GM21717 (cell line): Measurements from ENCODE around the gene HOXD11.

Experiments used
- ATAC-seq: cut with Tn5 transposase; IDR thresholded peaks from one replicate; pipeline ENCODE4 v1.9.1; 2021; ENCODE audit warnings: mild to moderate bottlenecking, moderate library complexity; ENCODE audit not compliant: unreplicated experiment

HOXD11 gene

DNA sequence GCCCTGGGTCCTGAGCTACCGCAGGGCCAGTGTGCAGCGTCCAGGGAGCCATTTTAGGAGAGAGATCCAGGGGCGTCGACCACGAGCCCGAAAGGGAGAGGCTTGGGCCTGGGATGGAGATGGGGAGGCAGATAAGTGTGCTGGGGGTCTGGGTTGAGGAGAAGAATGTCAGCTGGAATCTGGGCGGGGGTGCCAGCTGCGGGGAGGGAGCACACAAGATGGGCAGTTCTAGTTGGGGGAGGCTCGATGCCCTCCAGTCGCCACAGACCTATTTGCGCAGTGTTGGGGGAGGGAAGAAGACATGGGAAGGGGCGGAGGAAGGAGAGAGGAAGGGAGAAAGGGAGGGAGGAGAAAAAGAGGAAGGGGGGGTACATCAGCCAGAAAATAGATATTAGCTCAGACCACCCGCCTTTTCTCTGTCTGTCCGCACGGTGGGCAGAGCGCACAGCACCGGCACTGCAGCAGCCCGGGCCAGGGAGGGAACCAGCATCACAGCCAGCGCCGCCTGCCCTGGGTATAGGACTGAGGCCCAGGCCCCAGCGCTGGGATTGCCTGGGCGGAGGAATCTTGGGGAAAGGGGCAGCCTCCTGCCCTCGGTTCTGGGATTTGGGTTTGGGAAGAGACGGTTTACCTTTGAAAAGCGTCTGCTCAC lies 1.9 kb upstream of the HOXD11 start:
- ATAC-seq: no peak

DNA sequence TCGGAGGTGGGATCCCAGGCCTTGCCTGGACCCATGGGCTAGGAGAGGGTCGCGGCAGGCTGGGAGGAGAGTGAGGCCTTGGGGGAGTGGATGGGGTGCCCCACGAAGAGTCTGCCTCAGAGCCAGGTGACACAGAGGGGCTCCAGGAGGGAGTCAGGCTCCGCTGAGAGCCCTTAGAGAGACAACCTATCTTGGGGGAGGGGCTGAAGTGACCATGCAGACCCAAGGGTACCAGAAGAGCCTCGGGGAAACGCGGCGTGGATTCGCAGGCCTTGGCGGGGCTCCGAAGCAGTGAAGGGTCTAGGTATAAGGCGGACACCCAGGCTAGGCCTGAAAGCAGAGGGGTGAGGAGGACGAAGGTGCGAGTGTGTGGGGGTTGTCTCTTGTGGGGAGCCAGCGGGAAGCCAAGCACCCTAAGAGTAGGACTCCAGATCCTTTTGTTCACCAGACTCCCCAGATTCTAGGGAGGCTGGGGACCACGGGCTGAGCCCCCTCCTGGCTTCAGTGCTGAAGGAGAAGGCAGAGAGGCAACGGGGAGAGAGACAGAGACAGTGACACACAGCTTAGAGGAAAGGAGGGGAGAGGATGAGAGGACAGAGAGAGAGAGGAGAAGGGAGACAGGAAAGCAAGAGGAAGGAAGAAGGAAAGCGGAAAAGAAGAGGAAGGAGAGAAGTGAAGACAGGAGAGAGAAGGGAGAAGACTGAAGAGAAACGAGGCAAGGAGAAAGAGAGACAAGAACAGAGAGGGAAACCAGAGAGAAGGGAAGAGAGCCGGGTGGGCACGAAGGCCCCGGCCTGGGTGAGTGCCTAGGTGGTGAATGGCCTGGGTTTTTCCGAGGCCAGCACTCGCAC lies 1.1 kb upstream of the HOXD11 start:
- no peak for ATAC-seq

DNA sequence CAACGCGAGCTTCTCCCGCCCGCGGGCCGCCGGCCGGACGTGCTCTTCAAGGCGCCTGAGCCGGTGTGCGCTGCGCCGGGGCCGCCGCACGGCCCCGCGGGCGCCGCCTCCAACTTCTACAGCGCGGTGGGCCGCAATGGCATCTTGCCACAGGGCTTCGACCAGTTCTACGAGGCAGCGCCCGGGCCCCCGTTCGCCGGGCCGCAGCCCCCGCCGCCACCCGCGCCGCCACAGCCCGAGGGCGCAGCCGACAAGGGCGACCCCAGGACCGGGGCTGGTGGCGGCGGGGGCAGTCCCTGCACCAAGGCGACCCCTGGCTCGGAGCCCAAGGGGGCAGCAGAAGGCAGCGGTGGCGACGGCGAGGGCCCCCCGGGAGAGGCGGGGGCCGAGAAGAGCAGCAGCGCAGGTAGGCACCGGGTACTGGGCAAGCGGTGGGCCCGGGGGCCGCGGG lies 676 bp downstream of the HOXD11 start:
- ATAC-seq: no peak

DNA sequence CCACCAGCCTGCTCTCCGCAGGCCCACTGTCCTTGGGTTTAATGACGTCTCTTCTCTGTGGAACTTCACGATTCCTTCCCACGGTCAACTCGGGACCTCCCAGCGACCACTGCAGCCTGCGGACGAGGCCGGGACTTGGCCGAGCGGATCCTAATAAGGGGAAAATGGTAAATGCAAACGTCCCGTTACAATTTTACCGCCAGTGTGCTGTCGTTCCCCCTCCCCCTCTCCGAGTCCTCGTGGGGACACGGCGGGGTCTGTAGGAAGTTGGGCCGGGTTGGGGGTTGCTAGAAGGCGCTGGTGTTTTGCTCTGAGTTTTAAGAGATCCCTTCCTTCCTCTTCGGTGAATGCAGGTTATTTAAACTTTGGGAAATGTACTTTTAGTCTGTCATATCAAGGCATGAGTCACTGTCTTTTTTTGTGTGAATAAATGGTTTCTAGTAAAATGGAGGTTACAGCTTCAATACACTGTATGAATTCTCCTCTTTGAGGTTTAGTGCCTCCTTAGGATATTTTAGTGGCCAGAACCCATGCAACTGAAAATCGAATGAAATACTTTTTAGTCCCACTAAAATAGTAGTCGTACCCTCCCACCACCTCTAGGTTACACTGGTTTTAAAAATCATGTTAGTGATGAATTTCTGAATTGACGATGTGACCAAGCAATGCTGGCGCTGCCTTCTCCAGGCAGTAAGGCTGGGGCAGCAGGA lies 2.3 kb downstream of the HOXD11 start:
- ATAC-seq: no peak

DNA sequence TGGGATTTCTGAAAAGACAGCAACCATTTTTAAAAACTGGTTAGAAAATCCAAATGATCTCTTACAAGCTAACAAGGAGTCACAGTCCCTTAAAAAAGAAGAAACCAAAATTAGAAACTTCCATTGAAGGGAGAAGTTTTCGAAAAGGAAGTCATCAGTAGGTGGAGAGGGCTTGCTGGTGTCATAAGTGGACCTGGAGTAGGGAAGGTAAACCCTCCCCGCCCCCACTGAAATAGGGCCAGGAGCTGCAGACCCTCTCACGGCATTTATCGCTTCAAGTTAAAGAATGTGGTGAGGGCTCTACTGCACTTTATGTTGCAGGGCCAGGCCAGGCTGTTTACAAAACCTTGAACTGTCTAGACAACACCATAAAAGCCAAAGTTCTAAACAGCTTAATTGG lies 2.9 kb downstream of the HOXD11 start:
- ATAC-seq: no peak

DNA sequence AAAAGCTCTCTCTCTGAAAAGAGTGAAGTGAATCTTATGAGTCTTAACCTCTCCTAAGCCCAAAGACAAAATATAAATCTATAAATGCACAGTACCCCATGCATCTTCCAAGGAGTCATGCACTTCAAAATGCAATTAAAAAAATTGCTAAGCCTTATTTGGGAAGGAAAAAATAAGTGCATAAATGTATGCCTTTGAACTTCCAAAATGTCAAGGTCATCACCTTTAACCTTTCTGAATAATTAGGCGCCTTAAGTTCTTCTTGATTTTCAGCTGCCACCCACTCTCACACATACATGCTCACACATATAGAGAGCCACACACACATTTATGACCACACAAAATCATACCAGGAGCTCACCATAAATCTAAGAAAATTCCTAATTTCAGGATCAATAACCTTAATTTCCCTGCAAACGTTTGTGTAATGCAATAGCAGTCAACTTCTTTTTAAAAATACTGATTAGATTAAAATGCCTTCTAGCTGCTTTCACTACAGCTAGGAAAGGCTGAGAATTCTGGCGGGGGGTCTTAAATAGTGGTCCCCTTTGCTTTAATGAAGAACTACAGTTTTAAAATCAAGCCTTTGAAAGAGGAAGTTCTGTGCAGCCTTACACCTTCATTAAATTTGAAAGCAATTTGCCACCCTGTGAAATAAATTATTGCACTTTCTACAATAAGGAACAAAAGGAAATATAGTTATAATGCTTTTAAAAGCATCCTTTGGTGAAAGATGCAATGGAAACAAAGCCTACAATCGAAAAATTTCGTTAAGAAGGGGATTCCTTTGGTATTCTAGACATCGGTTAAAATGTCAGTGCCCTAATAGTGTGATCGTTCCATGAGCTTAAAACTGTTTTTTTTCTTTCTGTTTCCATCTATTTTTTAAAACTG lies 3.6 kb downstream of the HOXD11 start:
- no peak for ATAC-seq

DNA sequence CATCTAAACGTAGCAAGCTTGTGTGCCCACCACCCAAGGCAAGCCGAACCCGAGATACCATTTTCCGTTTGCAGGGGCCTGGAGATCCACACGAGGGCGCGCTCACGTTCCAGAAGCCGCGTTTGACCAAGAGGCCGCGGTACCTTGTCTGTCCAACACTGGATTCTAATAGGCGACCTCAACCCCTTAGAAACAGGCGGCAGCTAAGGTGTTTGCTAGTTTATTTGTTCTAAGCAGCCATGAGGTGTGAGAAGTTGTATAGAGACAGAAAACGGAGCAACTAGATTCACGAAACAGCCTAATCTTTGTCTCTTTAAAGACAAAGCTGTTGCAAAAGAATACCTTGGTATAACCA lies 4.2 kb downstream of the HOXD11 start:
- ATAC-seq: no peak

DNA sequence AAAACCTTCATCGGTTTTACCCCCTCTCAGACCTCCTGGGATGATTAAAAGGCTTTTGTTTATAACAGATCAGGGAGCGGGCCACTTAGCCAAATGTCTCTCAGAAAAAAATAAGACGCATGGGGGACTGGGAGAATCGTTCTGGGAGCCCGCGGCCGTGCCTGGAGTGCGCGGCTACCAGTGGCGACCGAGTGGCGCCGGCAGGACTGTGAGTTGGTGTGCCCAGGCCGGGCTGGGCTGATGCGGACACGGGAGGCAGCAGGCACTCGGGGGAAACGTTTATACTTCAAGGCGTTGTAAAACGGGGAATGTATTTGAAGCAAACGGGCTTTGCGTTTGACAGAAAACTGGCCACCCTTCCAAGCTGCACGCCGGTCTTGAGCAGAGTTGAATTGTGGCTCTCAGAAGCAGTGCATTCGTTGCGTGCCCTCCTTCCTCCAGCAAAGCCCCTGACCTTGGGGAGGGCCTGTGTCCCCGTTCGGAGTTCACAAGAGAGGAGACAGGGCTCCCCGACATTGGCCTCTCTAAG lies 4.8 kb downstream of the HOXD11 start:
- ATAC-seq: no peak

DNA sequence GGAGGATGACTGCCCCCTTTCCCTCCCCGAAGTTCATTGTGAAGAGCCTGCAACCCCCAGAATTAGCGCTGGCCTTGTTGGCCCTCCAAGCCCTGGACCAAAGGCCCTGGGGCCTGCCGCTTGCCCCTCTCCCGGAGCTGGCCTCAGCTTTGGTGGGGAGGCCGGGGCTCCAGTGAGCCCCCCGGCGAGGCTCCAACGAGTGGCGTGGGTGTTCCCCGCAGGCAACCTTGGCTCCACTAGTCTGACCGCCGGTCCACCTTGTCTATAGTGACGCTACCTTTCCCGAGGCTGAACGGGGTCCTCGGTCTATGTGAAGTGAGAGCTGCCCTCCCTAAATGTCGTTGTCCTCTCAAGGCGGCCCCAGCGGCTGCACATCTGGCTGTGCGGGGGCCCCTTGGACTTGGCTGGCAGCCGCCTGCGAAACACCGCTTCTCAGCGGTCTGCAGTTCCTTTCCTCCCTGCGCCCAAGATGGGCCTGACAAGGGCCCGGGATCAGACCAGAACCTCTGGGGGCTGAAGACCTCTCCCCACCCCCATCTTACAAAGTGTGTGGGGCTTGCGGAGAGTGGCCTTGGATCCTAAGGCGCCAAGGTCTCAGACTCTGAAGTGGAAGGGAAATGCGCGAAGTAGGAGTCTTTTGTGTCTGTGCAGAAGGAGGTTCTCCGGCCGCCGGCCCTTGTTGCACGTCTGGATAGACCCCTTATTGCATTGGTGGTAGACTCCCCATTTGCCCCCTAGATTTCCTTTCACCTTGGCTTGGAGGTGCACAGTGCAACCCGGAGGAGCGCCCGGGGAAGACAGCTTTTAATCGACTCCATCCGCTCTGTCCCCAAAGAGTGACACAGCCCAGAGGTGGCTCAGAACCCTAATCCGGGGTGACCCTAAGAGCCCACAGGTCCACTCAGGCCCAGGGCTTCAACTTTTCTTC lies 5.6 kb downstream of the HOXD11 start:
- ATAC-seq: no peak

DNA sequence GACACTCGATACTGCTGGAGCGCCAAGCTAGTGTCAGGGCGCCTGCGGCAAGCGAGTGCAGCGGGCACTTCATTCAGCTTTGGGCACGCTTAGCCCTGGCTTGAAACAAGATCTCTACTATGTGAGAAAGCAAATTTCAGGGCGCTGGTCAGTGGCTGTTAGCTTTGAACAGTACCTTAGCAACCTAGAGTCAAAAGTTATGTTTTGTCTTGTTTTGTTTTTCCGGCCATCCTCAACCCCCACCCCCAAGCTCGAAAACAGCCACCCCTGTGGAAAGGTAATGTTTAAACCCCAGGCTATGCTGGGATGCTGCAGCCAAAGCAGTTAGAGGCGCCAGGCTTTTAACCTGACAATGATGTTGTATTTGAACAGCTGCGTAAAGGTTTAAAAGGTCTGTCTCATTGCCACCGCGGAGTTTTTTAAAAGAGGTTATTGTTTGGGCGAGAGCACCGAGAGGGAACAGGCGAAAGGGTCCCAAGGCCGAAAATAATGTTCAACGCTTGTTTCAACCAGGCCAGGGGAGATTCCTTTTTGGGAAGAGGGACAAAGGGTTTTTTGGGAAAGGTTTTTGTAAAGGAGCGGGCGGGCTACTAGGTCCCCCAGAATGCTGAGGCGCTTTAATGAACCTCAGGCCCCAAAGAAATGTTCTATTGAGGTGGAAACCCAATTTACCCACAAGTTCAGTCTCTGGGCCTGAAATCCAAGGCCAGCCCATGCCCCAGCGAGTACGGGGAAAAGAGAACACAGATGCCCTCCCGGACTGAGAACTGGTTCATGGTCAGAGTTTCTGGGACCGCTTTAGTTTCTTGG lies 7.2 kb downstream of the HOXD11 start:
- no peak for ATAC-seq

DNA sequence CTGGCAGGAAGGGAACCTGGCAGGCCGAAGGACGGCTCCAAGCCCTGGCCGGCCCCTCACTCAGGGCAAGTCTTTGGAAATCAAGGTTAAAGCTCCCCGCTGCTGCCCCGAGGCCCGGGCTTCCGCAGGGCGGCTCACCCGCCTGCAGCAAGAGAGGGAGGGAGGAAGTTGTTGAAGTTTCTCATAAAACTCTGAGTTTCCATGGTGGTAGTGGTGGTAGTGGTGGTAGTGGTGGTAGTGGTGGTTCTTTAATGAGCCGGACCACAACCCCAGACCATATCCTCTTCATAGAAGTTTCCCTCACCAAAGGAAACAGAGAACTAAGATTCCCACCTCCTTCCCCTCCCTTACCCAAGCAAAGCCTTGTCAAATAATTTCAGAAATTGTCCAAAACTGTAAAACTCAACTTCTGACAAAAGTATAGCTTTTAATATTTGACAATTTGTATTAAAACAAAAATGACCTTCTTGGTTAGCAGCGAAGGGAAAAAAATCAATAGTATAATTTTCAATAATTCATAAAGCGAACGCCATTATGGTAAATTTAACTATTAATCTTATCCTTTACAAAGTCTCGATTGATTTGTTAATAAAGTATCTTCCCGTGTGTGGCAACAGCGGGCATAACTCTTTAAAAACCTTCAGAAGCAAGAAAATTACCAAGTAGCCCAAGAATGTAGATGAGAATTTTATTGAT lies 8.0 kb downstream of the HOXD11 start:
- ATAC-seq: no peak

DNA sequence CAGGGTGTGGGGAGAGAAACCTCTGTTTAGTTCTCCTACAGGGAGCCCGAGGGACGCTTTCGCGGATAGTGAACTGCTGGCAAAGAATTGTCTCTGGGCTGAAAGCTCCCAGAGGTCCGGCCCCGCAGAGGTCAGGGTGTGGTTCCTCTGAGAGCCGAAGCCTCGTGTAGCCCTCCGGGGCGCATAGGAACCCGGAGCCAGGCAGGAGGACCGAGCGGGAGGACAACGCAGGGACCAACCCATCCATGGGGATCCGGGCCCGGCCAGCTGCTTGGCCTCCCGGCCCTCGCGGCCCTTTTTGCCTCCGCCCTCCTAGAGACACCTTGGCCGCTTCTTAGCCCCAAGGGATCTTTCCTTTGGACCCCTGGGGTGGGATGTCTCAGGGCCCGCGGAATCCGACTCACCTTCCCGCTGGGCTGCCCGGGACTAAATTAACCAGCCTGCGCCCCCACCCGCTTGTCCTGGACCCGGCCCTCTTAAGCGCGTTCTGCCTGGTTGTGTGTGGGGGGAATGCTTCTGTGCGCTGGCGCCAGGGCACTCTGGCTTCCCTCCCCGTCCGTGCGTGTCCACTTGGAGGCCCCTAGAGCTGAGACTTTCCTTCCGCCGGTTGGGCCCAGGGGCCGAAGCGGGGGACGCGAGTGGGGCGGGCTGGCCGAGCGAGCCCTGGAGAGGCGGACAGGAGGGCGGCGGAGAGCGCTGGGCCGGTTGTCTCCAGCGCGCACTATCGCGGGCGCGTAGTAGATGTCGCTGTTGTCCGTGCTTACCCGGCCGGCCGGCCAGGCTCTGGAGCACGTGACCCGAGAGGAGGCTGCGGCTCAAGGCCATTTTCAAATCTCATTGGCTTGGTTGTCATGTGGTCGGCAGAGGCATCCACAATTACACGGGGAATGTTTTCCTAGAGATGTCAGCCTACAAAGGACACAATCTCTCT lies 9.1 kb downstream of the HOXD11 start, which contains the start of gene HOXD10:
Gene HOXD10, plus strand, starts transcription at position 896 of the 931 bp plus-strand sequence. CDS start 56 bp downstream, outside the sequence.
- no peak for ATAC-seq

DNA sequence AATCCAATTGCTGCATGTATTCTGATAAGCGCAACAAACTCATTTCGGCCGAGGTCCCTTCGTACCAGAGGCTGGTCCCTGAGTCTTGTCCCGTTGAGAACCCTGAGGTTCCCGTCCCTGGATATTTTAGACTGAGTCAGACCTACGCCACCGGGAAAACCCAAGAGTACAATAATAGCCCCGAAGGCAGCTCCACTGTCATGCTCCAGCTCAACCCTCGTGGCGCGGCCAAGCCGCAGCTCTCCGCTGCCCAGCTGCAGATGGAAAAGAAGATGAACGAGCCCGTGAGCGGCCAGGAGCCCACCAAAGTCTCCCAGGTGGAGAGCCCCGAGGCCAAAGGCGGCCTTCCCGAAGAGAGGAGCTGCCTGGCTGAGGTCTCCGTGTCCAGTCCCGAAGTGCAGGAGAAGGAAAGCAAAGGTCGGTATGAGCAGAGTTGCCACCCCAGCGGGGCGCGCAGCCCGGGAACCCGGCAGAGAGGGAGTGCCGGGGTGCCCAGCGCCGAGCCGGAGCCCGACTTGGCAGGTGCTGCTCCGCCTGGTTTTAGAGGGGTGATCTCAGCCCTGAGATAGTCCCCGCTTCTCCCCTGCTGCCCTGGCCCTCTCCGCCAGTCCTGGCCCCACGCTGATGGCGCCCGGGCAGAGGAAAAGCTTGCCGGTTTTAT lies 10.2 kb downstream of the HOXD11 start:
- no peak for ATAC-seq

DNA sequence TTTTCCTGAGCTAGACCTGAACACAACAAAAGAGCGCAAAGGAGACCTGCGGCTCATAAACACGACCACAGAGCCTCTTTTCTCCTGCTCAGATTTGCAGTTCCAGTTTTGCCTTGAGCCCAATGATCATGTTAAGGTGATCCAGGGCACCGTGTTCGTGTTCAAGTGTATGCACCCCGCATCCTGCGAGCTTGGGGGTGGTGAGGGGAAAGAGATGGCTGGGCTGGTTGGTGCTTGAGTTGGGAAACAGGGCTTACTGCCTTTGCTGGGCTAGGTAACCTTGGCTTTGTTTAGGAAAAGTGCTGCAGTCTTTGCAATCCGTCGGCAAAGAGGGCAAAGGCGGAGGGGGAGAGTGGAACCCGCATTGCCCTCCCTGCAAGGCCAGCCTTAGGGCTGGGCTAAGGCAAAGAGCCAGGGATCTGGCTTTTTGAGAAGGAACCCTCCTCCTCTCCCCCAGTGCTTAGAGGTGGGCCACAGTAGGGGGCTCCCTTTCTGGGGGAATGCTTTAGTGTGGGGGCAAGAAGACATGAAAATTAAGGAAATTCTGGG lies 10.8 kb downstream of the HOXD11 start:
- ATAC-seq: no peak

DNA sequence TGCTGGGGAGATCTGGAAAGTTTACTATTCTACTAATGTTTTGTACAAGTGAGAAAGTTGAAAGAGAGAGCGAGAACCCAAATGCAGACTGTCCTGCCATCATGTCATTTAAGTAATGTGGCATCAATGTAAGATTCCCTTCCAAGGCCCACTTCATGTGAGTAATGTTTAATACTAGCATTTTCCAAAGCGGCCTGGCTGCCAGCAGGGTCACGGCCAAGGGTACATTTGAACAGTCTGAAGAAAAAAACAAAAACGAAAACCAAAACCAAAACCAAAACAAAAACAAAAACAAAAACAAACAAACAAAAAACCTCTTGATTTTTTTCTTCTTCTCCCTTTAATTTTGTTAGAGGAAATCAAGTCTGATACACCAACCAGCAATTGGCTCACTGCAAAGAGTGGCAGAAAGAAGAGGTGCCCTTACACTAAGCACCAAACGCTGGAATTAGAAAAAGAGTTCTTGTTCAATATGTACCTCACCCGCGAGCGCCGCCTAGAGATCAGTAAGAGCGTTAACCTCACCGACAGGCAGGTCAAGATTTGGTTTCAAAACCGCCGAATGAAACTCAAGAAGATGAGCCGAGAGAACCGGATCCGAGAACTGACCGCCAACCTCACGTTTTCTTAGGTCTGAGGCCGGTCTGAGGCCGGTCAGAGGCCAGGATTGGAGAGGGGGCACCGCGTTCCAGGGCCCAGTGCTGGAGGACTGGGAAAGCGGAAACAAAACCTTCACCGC lies 11.7 kb downstream of the HOXD11 start:
- ATAC-seq: no peak
